ENCODE data around the gene BYSL.
"Not testable (repeated sequence)": the region's sequence is repeated elsewhere in the genome, so short reads cannot be mapped to it uniquely, and the experiment has no call there.

BYSL gene

GRCh38 chr6:41941280-41942066 lies 20.2 kb downstream of the BYSL start, which contains the start of gene CCND3:
Gene CCND3, minus strand, starts transcription at chr6:41941808. Its CDS starts 159 bp downstream, at chr6:41941649.
- Histone ChIP-seq H3K36me3 (ENCODE audit: control insufficient read depth in 1 of 2, insufficient read depth in 2 of 2, low read length in 2 of 2) (peaks cover 4 to 14% of the 10 kb centered on the region in 2 donors), H3K4me1 (ENCODE audit: control insufficient read depth in 1 of 2, insufficient read depth in 2 of 2, low read length in 2 of 2) (peaks cover 44 to 49% of the 10 kb centered on the region in 2 donors), H3K27me3 (ENCODE audit: control insufficient read depth in 1 of 2, insufficient read depth in 2 of 2, low read length in 2 of 2) (no peaks in the 10 kb centered on the region), H3K9ac (ENCODE audit: low read depth in 1 of 2, low read length in 2 of 2) (peak within 1 kb of the TSS; percentile 78 to 95), H3K27ac (ENCODE audit: low read depth, low read length) (peak within 1 kb of the TSS; percentile 86), H3K9me3 (ENCODE audit: control insufficient read depth in 1 of 2, low read length in 2 of 2) (no peaks in the 10 kb centered on the region), H3K4me3 (ENCODE audit: low read depth in 1 of 2, low read length in 2 of 2) (peak within 1 kb of the TSS; percentile 93 to 95)

GRCh38 chr6:41942067-41942851 lies 21.0 kb downstream of the BYSL start:
- H3K27ac ChIP-seq (ENCODE audit: low read depth, low read length), result peak overlapping the region; percentile 13
- H3K9me3 ChIP-seq (ENCODE audit: control insufficient read depth in 1 of 2, low read length in 2 of 2), result no peaks in the 10 kb centered on the region
- no peaks in the 10 kb centered on the region for H3K27me3 ChIP-seq (ENCODE audit: control insufficient read depth in 1 of 2, insufficient read depth in 2 of 2, low read length in 2 of 2)
- peak overlapping the region; percentile 45 to 50 for H3K9ac ChIP-seq (ENCODE audit: low read depth in 1 of 2, low read length in 2 of 2)
- peak overlapping the region; percentile 93 to 95 for H3K4me3 ChIP-seq (ENCODE audit: low read depth in 1 of 2, low read length in 2 of 2)
- H3K4me1 ChIP-seq (ENCODE audit: control insufficient read depth in 1 of 2, insufficient read depth in 2 of 2, low read length in 2 of 2), result peaks cover 36 to 42% of the 10 kb centered on the region in 2 donors
- peaks cover 0 to 7% of the 10 kb centered on the region in 2 donors for H3K36me3 ChIP-seq (ENCODE audit: control insufficient read depth in 1 of 2, insufficient read depth in 2 of 2, low read length in 2 of 2)

GRCh38 chr6:41942882-41943281 lies 21.6 kb downstream of the BYSL start:
- H3K9ac ChIP-seq (ENCODE audit: low read depth in 1 of 2, low read length in 2 of 2); H3K4me3 ChIP-seq (ENCODE audit: low read depth in 1 of 2, low read length in 2 of 2); H3K27me3 ChIP-seq (ENCODE audit: control insufficient read depth in 1 of 2, insufficient read depth in 2 of 2, low read length in 2 of 2); H3K36me3 ChIP-seq (ENCODE audit: control insufficient read depth in 1 of 2, insufficient read depth in 2 of 2, low read length in 2 of 2); H3K27ac ChIP-seq (ENCODE audit: low read depth, low read length); H3K9me3 ChIP-seq (ENCODE audit: control insufficient read depth in 1 of 2, low read length in 2 of 2): not testable (repeated sequence)
- H3K4me1 ChIP-seq (ENCODE audit: control insufficient read depth in 1 of 2, insufficient read depth in 2 of 2, low read length in 2 of 2), result peaks cover 31 to 35% of the 10 kb centered on the region in 2 donors

GRCh38 chr6:41943456-41943855 lies 22.2 kb downstream of the BYSL start:
- H3K27me3 ChIP-seq (ENCODE audit: control insufficient read depth in 1 of 2, insufficient read depth in 2 of 2, low read length in 2 of 2), result no peaks in the 10 kb centered on the region
- H3K36me3 ChIP-seq (ENCODE audit: control insufficient read depth in 1 of 2, insufficient read depth in 2 of 2, low read length in 2 of 2), result peaks cover 0 to 2% of the 10 kb centered on the region in 2 donors
- H3K27ac ChIP-seq (ENCODE audit: low read depth, low read length), result no peak overlapping the region
- H3K4me1 ChIP-seq (ENCODE audit: control insufficient read depth in 1 of 2, insufficient read depth in 2 of 2, low read length in 2 of 2), result peaks cover 26 to 30% of the 10 kb centered on the region in 2 donors
- H3K4me3 ChIP-seq (ENCODE audit: low read depth in 1 of 2, low read length in 2 of 2), result no peak overlapping the region
- no peak overlapping the region for H3K9ac ChIP-seq (ENCODE audit: low read depth in 1 of 2, low read length in 2 of 2)
- no peaks in the 10 kb centered on the region for H3K9me3 ChIP-seq (ENCODE audit: control insufficient read depth in 1 of 2, low read length in 2 of 2)

GRCh38 chr6:41947581-41948220 lies 26.4 kb downstream of the BYSL start:
- Histone ChIP-seq H3K4me3 (ENCODE audit: low read depth in 1 of 2, low read length in 2 of 2) (no peak overlapping the region), H3K36me3 (ENCODE audit: control insufficient read depth in 1 of 2, insufficient read depth in 2 of 2, low read length in 2 of 2) (no peaks in the 10 kb centered on the region), H3K27ac (ENCODE audit: low read depth, low read length) (no peak overlapping the region), H3K4me1 (ENCODE audit: control insufficient read depth in 1 of 2, insufficient read depth in 2 of 2, low read length in 2 of 2) (no peaks in the 10 kb centered on the region), H3K27me3 (ENCODE audit: control insufficient read depth in 1 of 2, insufficient read depth in 2 of 2, low read length in 2 of 2) (no peaks in the 10 kb centered on the region), H3K9ac (ENCODE audit: low read depth in 1 of 2, low read length in 2 of 2) (no peak overlapping the region), H3K9me3 (ENCODE audit: control insufficient read depth in 1 of 2, low read length in 2 of 2) (no peaks in the 10 kb centered on the region)

- Histone ChIP-seq H3K4me1 (ENCODE audit: control insufficient read depth in 1 of 2, insufficient read depth in 2 of 2, low read length in 2 of 2) (no peaks in the 10 kb centered on the region), H3K4me3 (ENCODE audit: low read depth in 1 of 2, low read length in 2 of 2) (no peak overlapping the region), H3K9me3 (ENCODE audit: control insufficient read depth in 1 of 2, low read length in 2 of 2) (no peaks in the 10 kb centered on the region), H3K36me3 (ENCODE audit: control insufficient read depth in 1 of 2, insufficient read depth in 2 of 2, low read length in 2 of 2) (no peaks in the 10 kb centered on the region), H3K9ac (ENCODE audit: low read depth in 1 of 2, low read length in 2 of 2) (no peak overlapping the region), H3K27me3 (ENCODE audit: control insufficient read depth in 1 of 2, insufficient read depth in 2 of 2, low read length in 2 of 2) (no peaks in the 10 kb centered on the region), H3K27ac (ENCODE audit: low read depth, low read length) (no peak overlapping the region)
Observed at GRCh38 chr6:41954668-41955067, 33.4 kb downstream of the BYSL start.

- H3K9me3 ChIP-seq (ENCODE audit: control insufficient read depth in 1 of 2, low read length in 2 of 2), result no peaks in the 10 kb centered on the region
- H3K4me3 ChIP-seq (ENCODE audit: low read depth in 1 of 2, low read length in 2 of 2), result no peak overlapping the region
- H3K4me1 ChIP-seq (ENCODE audit: control insufficient read depth in 1 of 2, insufficient read depth in 2 of 2, low read length in 2 of 2), result no peaks in the 10 kb centered on the region
- no peaks in the 10 kb centered on the region for H3K36me3 ChIP-seq (ENCODE audit: control insufficient read depth in 1 of 2, insufficient read depth in 2 of 2, low read length in 2 of 2)
- H3K27me3 ChIP-seq (ENCODE audit: control insufficient read depth in 1 of 2, insufficient read depth in 2 of 2, low read length in 2 of 2), result no peaks in the 10 kb centered on the region
- H3K9ac ChIP-seq (ENCODE audit: low read depth in 1 of 2, low read length in 2 of 2), result no peak overlapping the region
- no peak overlapping the region for H3K27ac ChIP-seq (ENCODE audit: low read depth, low read length)
Observed at GRCh38 chr6:41955412-41955811, 34.1 kb downstream of the BYSL start.

- Histone ChIP-seq H3K27ac (ENCODE audit: low read depth, low read length) (no peak overlapping the region), H3K9ac (ENCODE audit: low read depth in 1 of 2, low read length in 2 of 2) (no peak overlapping the region), H3K4me1 (ENCODE audit: control insufficient read depth in 1 of 2, insufficient read depth in 2 of 2, low read length in 2 of 2) (no peaks in the 10 kb centered on the region), H3K36me3 (ENCODE audit: control insufficient read depth in 1 of 2, insufficient read depth in 2 of 2, low read length in 2 of 2) (no peaks in the 10 kb centered on the region), H3K27me3 (ENCODE audit: control insufficient read depth in 1 of 2, insufficient read depth in 2 of 2, low read length in 2 of 2) (no peaks in the 10 kb centered on the region), H3K9me3 (ENCODE audit: control insufficient read depth in 1 of 2, low read length in 2 of 2) (no peaks in the 10 kb centered on the region), H3K4me3 (ENCODE audit: low read depth in 1 of 2, low read length in 2 of 2) (no peak overlapping the region)
Observed at GRCh38 chr6:41957117-41957516, 35.8 kb downstream of the BYSL start.

- Histone ChIP-seq H3K36me3 (ENCODE audit: control insufficient read depth in 1 of 2, insufficient read depth in 2 of 2, low read length in 2 of 2) (no peaks in the 10 kb centered on the region), H3K9ac (ENCODE audit: low read depth in 1 of 2, low read length in 2 of 2) (no peak overlapping the region), H3K9me3 (ENCODE audit: control insufficient read depth in 1 of 2, low read length in 2 of 2) (no peaks in the 10 kb centered on the region), H3K27me3 (ENCODE audit: control insufficient read depth in 1 of 2, insufficient read depth in 2 of 2, low read length in 2 of 2) (no peaks in the 10 kb centered on the region), H3K4me3 (ENCODE audit: low read depth in 1 of 2, low read length in 2 of 2) (no peak overlapping the region), H3K4me1 (ENCODE audit: control insufficient read depth in 1 of 2, insufficient read depth in 2 of 2, low read length in 2 of 2) (no peaks in the 10 kb centered on the region), H3K27ac (ENCODE audit: low read depth, low read length) (no peak overlapping the region)
Observed at GRCh38 chr6:41958022-41958856, 36.9 kb downstream of the BYSL start.

All from duodenal mucosa (tissue), 2 donors.